K562 (cell line): ENCODE measurements around the gene ACTL7B. TPM values are rescaled to one million over a fixed set of nuclear protein-coding genes. Genes with fewer than 3 reads are reported as not detected.

Source experiments
- ATAC-seq: fragments of 200-7000 bp; cut with Tn5 transposase; 3 replicates; pipeline ENCODE4 v1.9.1; 2020; ENCODE audit warnings: moderate library complexity
- BruUV-seq: library from RNA; stranded (reverse); fragments of 400-500 nt; replicated peaks from 2 replicates; lab custom pipeline; 2021; lab: Mats Ljungman, UMichigan
- CTCF ChIA-PET: fragments of 300-600 bp; formaldehyde crosslinking; extraction: SDS; loops from one replicate; lab custom pipeline; 2021; ENCODE audit warnings: low intra/inter-chr PET ratio; lab: Yijun Ruan, JAX
- POLR2A ChIA-PET: fragments of 300-600, 350-650 bp; sonication (Branson Sonifier 250); formaldehyde crosslinking; extraction: SDS; loops from one replicate; lab custom pipeline; 2021; ENCODE audit warnings: antibody characterized with exemption, inconsistent platforms; lab: Yijun Ruan, JAX
- DNase-seq, 4 experiments: peaks; one replicate each; pipeline versions ENCODE4 v3.0.0 to v3.0.0-alpha.2; 2011 to 2018; ENCODE audit warnings: low spot score in 3 of 4, mixed read lengths in 3 of 4; ENCODE audit errors: extremely low read depth in 1 of 4
- FAIRE-seq: peaks from 2 replicates; lab custom pipeline; 2011; peaks lifted over from hg19 to GRCh38; lab: Jason Lieb, UNC
- H2AFZ ChIP-seq: 2 replicates; pipeline ENCODE4 v1.6.0; 2011; ENCODE audit warnings: low read depth, low read length, control low read depth, inconsistent platforms
- H3K27ac ChIP-seq: fragments of 200-600 bp; 3 replicates; pipeline ENCODE4 v1.8.0; 2011; ENCODE audit warnings: low read depth, mild to moderate bottlenecking, control low read depth, inconsistent platforms, low read length, moderate library complexity, mixed read lengths; ENCODE audit errors: extremely low read depth
- H3K27me3 ChIP-seq, 2 experiments: fragments of 300-600 bp in 1 of 2; 2 replicates in 1 of 2; 3 replicates in 1 of 2; pipeline versions ENCODE4 v1.6.0 to v1.8.0; 2011; ENCODE audit warnings: inconsistent platforms in 2 of 2, low read length in 2 of 2, mild to moderate bottlenecking in 1 of 2, mixed read lengths in 1 of 2, moderate library complexity in 1 of 2; ENCODE audit not compliant: control insufficient read depth in 2 of 2, insufficient read depth in 2 of 2
- H3K36me3 ChIP-seq: fragments of 300-600 bp; 3 replicates; pipeline ENCODE4 v1.8.0; 2011; ENCODE audit warnings: mild to moderate bottlenecking, low read length, inconsistent platforms; ENCODE audit not compliant: control insufficient read depth, insufficient read depth
- H3K4me1 ChIP-seq, 2 experiments: fragments of 200-600 bp in 1 of 2; replicated peaks in 1 of 2; 2 replicates in 1 of 2; 3 replicates in 1 of 2; pipeline versions ENCODE4 v1.5.1 to v1.8.0; 2011; ENCODE audit warnings: inconsistent platforms in 2 of 2, low read length in 2 of 2, mild to moderate bottlenecking in 1 of 2, mixed read lengths in 1 of 2, moderate library complexity in 1 of 2; ENCODE audit not compliant: control insufficient read depth in 2 of 2, insufficient read depth in 2 of 2
- H3K4me2 ChIP-seq: 2 replicates; pipeline ENCODE4 v1.6.1; 2011; ENCODE audit warnings: low read length, control low read depth, inconsistent platforms, mixed read lengths; ENCODE audit not compliant: insufficient read depth
- H3K4me3 ChIP-seq: fragments of 200-600 bp; sonication (generic), shearing (Covaris generic); 2 replicates; pipeline ENCODE4 v1.5.1; 2016; ENCODE audit warnings: control low read depth, inconsistent platforms
- H3K79me2 ChIP-seq: fragments of 200-600 bp; 3 replicates; pipeline ENCODE4 v1.8.0; 2011; ENCODE audit warnings: low read length, inconsistent platforms; ENCODE audit not compliant: control insufficient read depth, insufficient read depth
- H3K9ac ChIP-seq, 2 experiments: 2 replicates each; pipeline versions ENCODE4 v1.6.0 to v1.6.1; 2011; ENCODE audit warnings: low read depth in 2 of 2, low read length in 2 of 2, control low read depth in 1 of 2, inconsistent platforms in 1 of 2, mild to moderate bottlenecking in 1 of 2, mixed read lengths in 1 of 2; ENCODE audit not compliant: insufficient read depth in 1 of 2
- H3K9me1 ChIP-seq: one replicate; pipeline ENCODE4 v1.6.0; 2011; ENCODE audit warnings: inconsistent platforms, mild to moderate bottlenecking, low read length, moderate library complexity; ENCODE audit not compliant: control insufficient read depth, insufficient read depth
- H3K9me3 ChIP-seq: replicated peaks from 2 replicates; pipeline ENCODE4 v1.5.1; 2011; ENCODE audit warnings: low read depth, low read length, inconsistent platforms; ENCODE audit not compliant: control insufficient read depth, insufficient read depth
- H4K20me1 ChIP-seq: replicated peaks from 2 replicates; pipeline ENCODE4 v1.6.1; 2011; ENCODE audit warnings: low read length, inconsistent platforms, mixed read lengths; ENCODE audit not compliant: control insufficient read depth, insufficient read depth
- DIDO1 ChIP-seq: fragments of 450-650 bp; IDR thresholded peaks from 2 replicates; pipeline ENCODE4 v1.6.1; 2016; ENCODE audit warnings: low read depth, missing biosample characterization, missing genetic modification characterization
- MCM5 ChIP-seq: fragments of 450-650 bp; IDR thresholded peaks from 2 replicates; pipeline ENCODE4 v1.6.1; 2016; ENCODE audit warnings: low read depth
- RFX5 ChIP-seq: IDR thresholded peaks from 2 replicates; pipeline ENCODE4 v1.6.1; 2011; ENCODE audit warnings: low read depth, mild to moderate bottlenecking, improper control_type of control experiment, low read length
- ZNF445 ChIP-seq: fragments of 250-450 bp; sonication (Bioruptor Pico); IDR thresholded peaks from 2 replicates; pipeline ENCODE4 v1.4.0; 2020; ENCODE audit warnings: low read depth, mild to moderate bottlenecking, moderate library complexity
- ZNF586 ChIP-seq: fragments of 450-650 bp; formaldehyde crosslinking; conservative IDR thresholded peaks from 2 replicates; pipeline ENCODE4 v1.4.0; 2020; ENCODE audit warnings: mild to moderate bottlenecking, moderate library complexity
- WGBS: fragments of 100-300 bp; shearing (Covaris generic); methylation state at CpG from one replicate; pipeline ENCODE4 v1.1.6; 2016; ENCODE audit warnings: low coverage, mixed read lengths; ENCODE audit not compliant: insufficient coverage; ENCODE audit errors: missing lambda C conversion rate; 5-methylcytosine and 5-hydroxymethylcytosine counted together
- in situ Hi-C: fragments of 300-500 bp; cut with MboI; formaldehyde crosslinking; loops from 4 replicates; pipeline ENCODE4 v1.15.0; 2018; ENCODE audit warnings: inconsistent platforms, mixed read lengths
- intact Hi-C: fragments of 100-400 bp; cut with micrococcal nuclease; formaldehyde crosslinking; loops from 2 replicates; pipeline ENCODE4 v1.14.2; 2022
- polyA plus RNA-seq, 8 experiments: library from polyadenylated mRNA; depleted of rRNA in 4 of 8; stranded (reverse) in 5 of 8; unstranded in 3 of 8; fragments of >200 nt; fragmentation: Nextera tagmentation in 2 of 8; fragmentation: Illumina TruSeq in 1 of 8; extraction: Ambion mirVana in 2 of 8; extraction: Trizol in 1 of 8; gene quantifications; 2 replicates each; pipeline versions ENCODE4 v1.2.1 to v1.2.3, GENCODE V29; 2011 to 2014; ENCODE audit warnings: inconsistent platforms in 1 of 8, missing spikeins in 1 of 8
- total RNA-seq, 7 experiments: library from RNA; depleted of rRNA in 6 of 7; stranded (reverse); fragments of >200 nt in 6 of 7; fragmentation: Illumina TruSeq in 2 of 7; extraction: Trizol in 2 of 7; gene quantifications; 2 replicates each; pipeline versions ENCODE4 v1.2.1 to v1.2.3, GENCODE V29; 2011 to 2021; ENCODE audit warnings: low replicate concordance in 1 of 7
- TF ChIP-seq, protein P1 (sequence below): fragments of 250-450 bp; sonication (Bioruptor Pico); IDR thresholded peaks from 2 replicates; pipeline ENCODE4 v1.4.0; 2020; ENCODE audit warnings: mild to moderate bottlenecking, moderate library complexity
- TF ChIP-seq, protein P2 (sequence below): fragments of 450-650 bp; conservative IDR thresholded peaks from 2 replicates; pipeline ENCODE4 v1.6.1; 2016; ENCODE audit warnings: missing genetic modification characterization, low read depth, mild to moderate bottlenecking, missing compliant biosample characterization, moderate library complexity
- TF ChIP-seq, protein P3 (sequence below): fragments of 450-650 bp; IDR thresholded peaks from 2 replicates; pipeline ENCODE4 v1.6.1; 2016; ENCODE audit warnings: mild to moderate bottlenecking
- TF ChIP-seq, protein P4 (sequence below), 3 experiments: IDR thresholded peaks in 2 of 3; conservative IDR thresholded peaks in 1 of 3; 2 replicates each; pipeline ENCODE4 v1.5.1; 2011 to 2012; ENCODE audit warnings: low read length in 3 of 3, mild to moderate bottlenecking in 3 of 3, control low read depth in 2 of 3, improper control_type of control experiment in 1 of 3, inconsistent platforms in 1 of 3, low read depth in 1 of 3, mixed read lengths in 1 of 3, moderate library complexity in 1 of 3; ENCODE audit not compliant: insufficient read depth in 2 of 3

The ACTL7B gene
- total and polyA plus RNA-seq, 9 of the 15 experiments (the other 6 are each of a cell fraction or from before 2014, with no cell fraction given), result not detected

DNA sequence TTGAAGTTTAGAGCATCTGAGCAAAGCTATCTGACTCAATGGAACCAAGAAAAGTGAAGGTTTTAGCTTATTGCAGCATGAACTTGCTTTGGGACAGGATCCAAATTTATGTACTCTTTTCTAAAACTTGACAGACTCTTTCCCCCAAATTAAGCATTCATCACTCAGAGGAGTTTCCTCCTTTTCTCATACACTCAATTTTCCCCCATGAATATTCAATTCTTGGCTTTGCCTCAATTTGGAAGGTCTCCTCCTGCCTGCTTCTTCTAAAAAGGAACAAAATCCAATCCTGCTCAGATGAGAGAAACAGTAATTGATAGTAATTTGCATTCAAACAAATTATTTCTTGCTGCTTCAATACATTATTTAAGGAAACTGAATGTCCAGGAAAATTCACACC lies 11.3 kb upstream of the ACTL7B start (continued):
- TF ChIP-seq, protein P1, sequence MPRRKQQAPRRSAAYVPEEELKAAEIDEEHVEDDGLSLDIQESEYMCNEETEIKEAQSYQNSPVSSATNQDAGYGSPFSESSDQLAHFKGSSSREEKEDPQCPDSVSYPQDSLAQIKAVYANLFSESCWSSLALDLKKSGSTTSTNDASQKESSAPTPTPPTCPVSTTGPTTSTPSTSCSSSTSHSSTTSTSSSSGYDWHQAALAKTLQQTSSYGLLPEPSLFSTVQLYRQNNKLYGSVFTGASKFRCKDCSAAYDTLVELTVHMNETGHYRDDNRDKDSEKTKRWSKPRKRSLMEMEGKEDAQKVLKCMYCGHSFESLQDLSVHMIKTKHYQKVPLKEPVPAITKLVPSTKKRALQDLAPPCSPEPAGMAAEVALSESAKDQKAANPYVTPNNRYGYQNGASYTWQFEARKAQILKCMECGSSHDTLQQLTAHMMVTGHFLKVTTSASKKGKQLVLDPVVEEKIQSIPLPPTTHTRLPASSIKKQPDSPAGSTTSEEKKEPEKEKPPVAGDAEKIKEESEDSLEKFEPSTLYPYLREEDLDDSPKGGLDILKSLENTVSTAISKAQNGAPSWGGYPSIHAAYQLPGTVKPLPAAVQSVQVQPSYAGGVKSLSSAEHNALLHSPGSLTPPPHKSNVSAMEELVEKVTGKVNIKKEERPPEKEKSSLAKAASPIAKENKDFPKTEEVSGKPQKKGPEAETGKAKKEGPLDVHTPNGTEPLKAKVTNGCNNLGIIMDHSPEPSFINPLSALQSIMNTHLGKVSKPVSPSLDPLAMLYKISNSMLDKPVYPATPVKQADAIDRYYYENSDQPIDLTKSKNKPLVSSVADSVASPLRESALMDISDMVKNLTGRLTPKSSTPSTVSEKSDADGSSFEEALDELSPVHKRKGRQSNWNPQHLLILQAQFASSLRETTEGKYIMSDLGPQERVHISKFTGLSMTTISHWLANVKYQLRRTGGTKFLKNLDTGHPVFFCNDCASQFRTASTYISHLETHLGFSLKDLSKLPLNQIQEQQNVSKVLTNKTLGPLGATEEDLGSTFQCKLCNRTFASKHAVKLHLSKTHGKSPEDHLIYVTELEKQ (CRISPR knock-in tag), result no peak

DNA sequence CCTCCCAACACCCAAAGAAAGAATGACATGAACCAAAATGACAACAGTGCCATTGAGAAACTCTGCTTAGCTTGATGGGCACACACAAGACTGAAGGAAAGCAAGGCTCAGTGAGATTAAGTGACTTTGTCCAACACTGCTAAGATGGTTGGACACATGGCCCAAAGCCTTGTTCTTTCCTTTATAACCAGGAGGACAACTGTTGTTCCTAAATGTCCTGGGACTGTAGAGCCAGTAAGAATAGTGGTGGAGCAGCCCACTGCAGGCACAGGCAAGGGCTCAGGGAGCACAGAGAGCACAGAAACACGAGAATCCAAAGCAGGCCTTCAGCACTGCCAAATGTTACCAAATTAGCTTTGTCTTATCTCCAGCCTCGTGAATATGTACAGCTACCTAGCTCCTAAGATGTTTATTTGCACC lies 10.2 kb upstream of the ACTL7B start:
- TF ChIP-seq DIDO1 (tag) (no peak), MCM5 (no peak), ZNF445 (no peak), RFX5 (no peak), ZNF586 (CRISPR knock-in tag) (no peak)
- TF ChIP-seq, protein P2, sequence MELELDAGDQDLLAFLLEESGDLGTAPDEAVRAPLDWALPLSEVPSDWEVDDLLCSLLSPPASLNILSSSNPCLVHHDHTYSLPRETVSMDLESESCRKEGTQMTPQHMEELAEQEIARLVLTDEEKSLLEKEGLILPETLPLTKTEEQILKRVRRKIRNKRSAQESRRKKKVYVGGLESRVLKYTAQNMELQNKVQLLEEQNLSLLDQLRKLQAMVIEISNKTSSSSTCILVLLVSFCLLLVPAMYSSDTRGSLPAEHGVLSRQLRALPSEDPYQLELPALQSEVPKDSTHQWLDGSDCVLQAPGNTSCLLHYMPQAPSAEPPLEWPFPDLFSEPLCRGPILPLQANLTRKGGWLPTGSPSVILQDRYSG (tag), result no peak
- TF ChIP-seq, protein P3, sequence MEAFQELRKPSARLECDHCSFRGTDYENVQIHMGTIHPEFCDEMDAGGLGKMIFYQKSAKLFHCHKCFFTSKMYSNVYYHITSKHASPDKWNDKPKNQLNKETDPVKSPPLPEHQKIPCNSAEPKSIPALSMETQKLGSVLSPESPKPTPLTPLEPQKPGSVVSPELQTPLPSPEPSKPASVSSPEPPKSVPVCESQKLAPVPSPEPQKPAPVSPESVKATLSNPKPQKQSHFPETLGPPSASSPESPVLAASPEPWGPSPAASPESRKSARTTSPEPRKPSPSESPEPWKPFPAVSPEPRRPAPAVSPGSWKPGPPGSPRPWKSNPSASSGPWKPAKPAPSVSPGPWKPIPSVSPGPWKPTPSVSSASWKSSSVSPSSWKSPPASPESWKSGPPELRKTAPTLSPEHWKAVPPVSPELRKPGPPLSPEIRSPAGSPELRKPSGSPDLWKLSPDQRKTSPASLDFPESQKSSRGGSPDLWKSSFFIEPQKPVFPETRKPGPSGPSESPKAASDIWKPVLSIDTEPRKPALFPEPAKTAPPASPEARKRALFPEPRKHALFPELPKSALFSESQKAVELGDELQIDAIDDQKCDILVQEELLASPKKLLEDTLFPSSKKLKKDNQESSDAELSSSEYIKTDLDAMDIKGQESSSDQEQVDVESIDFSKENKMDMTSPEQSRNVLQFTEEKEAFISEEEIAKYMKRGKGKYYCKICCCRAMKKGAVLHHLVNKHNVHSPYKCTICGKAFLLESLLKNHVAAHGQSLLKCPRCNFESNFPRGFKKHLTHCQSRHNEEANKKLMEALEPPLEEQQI, result no peak
- TF ChIP-seq, protein P4, sequence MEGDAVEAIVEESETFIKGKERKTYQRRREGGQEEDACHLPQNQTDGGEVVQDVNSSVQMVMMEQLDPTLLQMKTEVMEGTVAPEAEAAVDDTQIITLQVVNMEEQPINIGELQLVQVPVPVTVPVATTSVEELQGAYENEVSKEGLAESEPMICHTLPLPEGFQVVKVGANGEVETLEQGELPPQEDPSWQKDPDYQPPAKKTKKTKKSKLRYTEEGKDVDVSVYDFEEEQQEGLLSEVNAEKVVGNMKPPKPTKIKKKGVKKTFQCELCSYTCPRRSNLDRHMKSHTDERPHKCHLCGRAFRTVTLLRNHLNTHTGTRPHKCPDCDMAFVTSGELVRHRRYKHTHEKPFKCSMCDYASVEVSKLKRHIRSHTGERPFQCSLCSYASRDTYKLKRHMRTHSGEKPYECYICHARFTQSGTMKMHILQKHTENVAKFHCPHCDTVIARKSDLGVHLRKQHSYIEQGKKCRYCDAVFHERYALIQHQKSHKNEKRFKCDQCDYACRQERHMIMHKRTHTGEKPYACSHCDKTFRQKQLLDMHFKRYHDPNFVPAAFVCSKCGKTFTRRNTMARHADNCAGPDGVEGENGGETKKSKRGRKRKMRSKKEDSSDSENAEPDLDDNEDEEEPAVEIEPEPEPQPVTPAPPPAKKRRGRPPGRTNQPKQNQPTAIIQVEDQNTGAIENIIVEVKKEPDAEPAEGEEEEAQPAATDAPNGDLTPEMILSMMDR (IDR thresholded peaks at IDR 0.05 in 2 of 3, conservative IDR thresholded peaks at IDR 0.05 in 1 of 3; ENCODE audit: insufficient read depth in 2 of 3, low read depth in 1 of 3, low read length in 3 of 3), result no peak
- Histone ChIP-seq H3K27me3 (no peaks in the 10 kb centered on the region; a peak in 1 of 5 replicates), H3K9me3 (no peaks in the 10 kb centered on the region), H3K9me1 (no peaks in the 10 kb centered on the region), H3K9ac (no peak overlapping the region), H2AFZ (no peak overlapping the region), H3K27ac (no peak overlapping the region), H3K4me2 (no peak overlapping the region), H3K4me1 (no peaks in the 10 kb centered on the region), H3K79me2 (no peaks in the 10 kb centered on the region), H3K36me3 (peaks cover 18% of the 10 kb centered on the region; the same call in 2 of the 3 replicates), H4K20me1 (no peaks in the 10 kb centered on the region), H3K4me3 (no peak overlapping the region)
- 48% methylated on average over 2 of the region's 2 CpGs for WGBS
- no peak for ATAC-seq
- ChIA-PET POLR2A (no interaction called here), CTCF (no interaction called here)
- DNase-seq, result no peak
- FAIRE-seq, result no peak
- no TSS peak for BruUV-seq
- intact Hi-C loops, result no loop called here
- in situ Hi-C loops, result no loop called here
